ENCODE measurements around the gene NPW. TPM values are rescaled to one million over a fixed set of nuclear protein-coding genes. Genes with fewer than 3 reads are reported as not detected.

The NPW gene
- total and polyA plus RNA-seq, 2 of the 8 experiments (the other 6 are each of a cell fraction or from before 2014, with no cell fraction given), result 4.0 to 10.3 TPM

DNA sequence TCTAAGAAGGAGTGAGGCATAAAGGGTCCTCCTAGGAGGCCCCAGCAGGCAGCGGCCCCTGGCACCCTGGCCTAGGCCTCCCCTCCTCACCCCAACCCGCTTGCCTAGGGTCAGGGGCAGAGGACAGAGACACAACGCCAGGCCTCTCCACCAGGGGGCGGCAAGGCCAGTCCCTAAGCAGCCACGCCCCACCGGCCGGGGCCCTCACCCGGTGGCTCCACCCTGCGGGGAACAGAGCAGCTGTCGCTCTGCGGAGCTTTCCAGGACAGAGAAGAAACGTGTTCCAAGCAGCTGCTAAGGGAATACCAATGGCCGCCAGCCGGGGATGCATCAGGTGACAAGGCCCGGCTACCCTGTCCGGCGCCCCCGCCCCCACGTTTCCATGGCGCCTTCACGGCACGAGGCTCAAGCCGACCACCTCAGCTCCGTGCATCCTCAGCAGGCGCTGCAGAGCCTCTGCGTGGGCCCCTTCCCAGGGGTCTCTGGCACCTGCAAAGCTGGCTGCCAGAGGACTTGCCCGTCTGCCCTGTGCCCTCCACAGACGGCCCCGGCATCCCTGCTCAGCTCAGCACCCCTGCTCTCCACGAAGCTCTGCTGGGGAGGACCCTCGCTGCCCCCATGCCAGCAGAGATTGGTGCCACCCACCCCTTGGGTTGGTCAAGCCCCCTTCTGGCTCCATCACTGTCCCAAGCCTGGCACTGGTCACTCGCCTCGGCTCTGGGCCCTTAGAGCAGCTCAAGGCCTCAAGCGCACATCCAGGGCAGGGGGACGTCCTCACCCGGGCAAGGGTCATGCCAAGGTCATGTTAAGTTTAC lies 15.6 kb upstream of the NPW start:
- 31% methylated on average over 35 of the region's 36 CpGs; no CpG with 5 or more reads in 1 of the 2 experiments for WGBS, 2 experiments (ENCODE audit: extremely low coverage in 1 of 2, insufficient coverage in 1 of 2, insufficient read length in 1 of 2, insufficient replicate concordance in 2 of 2, low coverage in 1 of 2, low lambda C conversion rate in 2 of 2, missing lambda C conversion rate in 1 of 2)
- H2BK20ac ChIP-seq (ENCODE audit: low read length), result no peak overlapping the region
- no peak overlapping the region; the same call in 1 of the 2 replicates for H2BK15ac ChIP-seq (ENCODE audit: low read length)
- no peak overlapping the region for H4K5ac ChIP-seq (ENCODE audit: insufficient read length, low read depth, low read length)
- 0 out of 2 replicates have a peak overlapping the region, but pooled peaks have one; percentile 29 for H2AK5ac ChIP-seq (ENCODE audit: low read depth, low read length)
- H2BK120ac ChIP-seq (replicated peaks; ENCODE audit: low read depth, low read length), result no peak overlapping the region
- peak overlapping the region; percentile 80 for H3K4ac ChIP-seq (replicated peaks; ENCODE audit: insufficient read length, low read depth, low read length)
- no peak overlapping the region for H2BK12ac ChIP-seq (ENCODE audit: low read depth, low read length)
- peak overlapping the region; percentile 23 for H4K8ac ChIP-seq (ENCODE audit: extremely low read depth, insufficient read depth, low read length)
- POLR2A ChIA-PET (ENCODE audit: partially characterized antibody), result interaction anchor here (0.6 to 4.7 kb wide), 20 partner anchors 8 to 151 kb away, joined by 3 to 37 read pairs (median 4); partner anchors contain the start of genes GFER, NPW, RNF151 and RPS2
- H4K20me1 ChIP-seq (replicated peaks in 1 of 2; ENCODE audit: control insufficient read depth in 1 of 2, insufficient read depth in 2 of 2, low read length in 2 of 2), result peaks cover 29 to 69% of the 10 kb centered on the region in 2 experiments
- H3K9me3 ChIP-seq (ENCODE audit: insufficient read depth in 2 of 2, low read depth in 1 of 2, low read length in 1 of 2), result no peaks in the 10 kb centered on the region
- peak overlapping the region in 2 of 4 experiments; percentile 2 to 13; a peak in 1 of 7 replicates for H3K9ac ChIP-seq (replicated peaks in 1 of 4; ENCODE audit: extremely low read depth in 1 of 4, low read depth in 3 of 4, low read length in 3 of 4)
- H2AFZ ChIP-seq (ENCODE audit: low read length), result no peak overlapping the region
- no peak overlapping the region for H3K56ac ChIP-seq (replicated peaks; ENCODE audit: insufficient read length, low read depth, low read length)
- peaks cover 5% of the 10 kb centered on the region; the same call in 1 of the 2 replicates for H3K23me2 ChIP-seq (ENCODE audit: low read depth, low read length)
- no peaks in the 10 kb centered on the region for H3K27me3 ChIP-seq (replicated peaks in 1 of 4; ENCODE audit: control insufficient read depth in 3 of 4, extremely low read depth in 1 of 4, insufficient read depth in 3 of 4, low read length in 3 of 4)
- peaks cover 21 to 38% (median 32%) of the 10 kb centered on the region in 4 experiments for H3K36me3 ChIP-seq (ENCODE audit: control insufficient read depth in 2 of 4, insufficient read depth in 4 of 4, low read length in 3 of 4)
- peak; percentile 88 for FAIRE-seq
- peak overlapping the region; percentile 53; the same call in 1 of the 2 replicates for H2BK5ac ChIP-seq (ENCODE audit: low read depth, low read length)
- peak overlapping the region; percentile 66 for H4K91ac ChIP-seq (replicated peaks; ENCODE audit: insufficient read length, low read length)
- no peak overlapping the region for H3K18ac ChIP-seq (ENCODE audit: extremely low read depth, low read length)
- no peak overlapping the region for H3K23ac ChIP-seq (ENCODE audit: insufficient read length)
- peaks cover 21 to 48% of the 10 kb centered on the region in 2 experiments; a peak in 3 of 4 replicates for H3K79me2 ChIP-seq (ENCODE audit: control insufficient read depth in 1 of 2, insufficient read depth in 2 of 2, low read length in 2 of 2)
- H3K4me3 ChIP-seq (ENCODE audit: extremely low read depth in 1 of 4, insufficient read depth in 2 of 4, low read depth in 3 of 4, low read length in 4 of 4), result peak overlapping the region in 2 of 4 experiments; percentile 14 to 33; a peak in 3 of 8 replicates
- H3K14ac ChIP-seq (ENCODE audit: insufficient read length), result no peak overlapping the region
- peak overlapping the region in 1 of 2 experiments; percentile 63; a peak in 2 of 4 replicates for H3K4me2 ChIP-seq (ENCODE audit: insufficient read depth in 1 of 2, low read depth in 2 of 2, low read length in 2 of 2)
- CTCF ChIA-PET (ENCODE audit: partially characterized antibody), result interaction anchor here (0.6 to 4.3 kb wide), 40 partner anchors 9 to 942 kb away, joined by 3 to 55 read pairs (median 4); partner anchors contain the start of genes GFER, NOXO1, NPW and NTHL1
- H3K27ac ChIP-seq (ENCODE audit: low read depth, low read length), result peak overlapping the region; percentile 53; the same call in 1 of the 2 replicates
- peak; percentile 90 to 99 for DNase-seq (ENCODE audit: low read depth in 1 of 2, low spot score in 2 of 2)
- H3K79me1 ChIP-seq (ENCODE audit: low read depth, low read length), result peaks cover 9% of the 10 kb centered on the region; the same call in 1 of the 2 replicates
- H3K4me1 ChIP-seq (replicated peaks in 1 of 4; ENCODE audit: control insufficient read depth in 3 of 4, insufficient read depth in 4 of 4, low read length in 3 of 4), result peaks cover 0 to 33% (median 18%) of the 10 kb centered on the region in 4 experiments; a peak in 5 of 7 replicates
- TF ChIP-seq TEAD4 (IDR thresholded peaks at IDR 0.05; ENCODE audit: low read depth, low read length), result 0 out of 2 replicates have a peak, but pooled peaks have one; percentile 8
- no peak for TF ChIP-seq SIX5 (IDR thresholded peaks at IDR 0.05; ENCODE audit: low read depth, low read length)
- 0 out of 2 replicates have a peak, but pooled peaks have one; percentile 83 for TF ChIP-seq TCF12 (IDR thresholded peaks at IDR 0.05; ENCODE audit: low read depth, low read length)
- 0 out of 2 replicates have a peak, but pooled peaks have one; percentile 36 for TF ChIP-seq TBP (IDR thresholded peaks at IDR 0.05; ENCODE audit: low read depth, low read length)
- peak; percentile 1 for TF ChIP-seq NANOG (IDR thresholded peaks at IDR 0.05; ENCODE audit: insufficient read depth, low read depth, low read length, poor library complexity, severe bottlenecking)
- no peak for TF ChIP-seq RBBP5 (IDR thresholded peaks at IDR 0.05; ENCODE audit: borderline replicate concordance, low read depth, low read length)
- no peak for TF ChIP-seq MAFK (IDR thresholded peaks at IDR 0.05; ENCODE audit: low read depth, low read length)
- TF ChIP-seq EGR1 (IDR thresholded peaks at IDR 0.05; ENCODE audit: borderline replicate concordance, low read depth, low read length), result peak; percentile 56; the same call in 1 of the 2 replicates
- no peak for TF ChIP-seq CBX5 (IDR thresholded peaks at IDR 0.05; ENCODE audit: low read depth, low read length)
- TF ChIP-seq, protein P1, sequence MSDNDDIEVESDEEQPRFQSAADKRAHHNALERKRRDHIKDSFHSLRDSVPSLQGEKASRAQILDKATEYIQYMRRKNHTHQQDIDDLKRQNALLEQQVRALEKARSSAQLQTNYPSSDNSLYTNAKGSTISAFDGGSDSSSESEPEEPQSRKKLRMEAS (IDR thresholded peaks at IDR 0.05), result peak; percentile 89; the same call in 1 of the 2 replicates
